ENCODE measurements around the gene ZNF775. TPM values are rescaled to one million over a fixed set of nuclear protein-coding genes. Genes with fewer than 3 reads are reported as not detected.

ZNF775 gene
- total RNA-seq, 2 experiments from 2014 or later: 4.7 to 4.9 TPM

DNA sequence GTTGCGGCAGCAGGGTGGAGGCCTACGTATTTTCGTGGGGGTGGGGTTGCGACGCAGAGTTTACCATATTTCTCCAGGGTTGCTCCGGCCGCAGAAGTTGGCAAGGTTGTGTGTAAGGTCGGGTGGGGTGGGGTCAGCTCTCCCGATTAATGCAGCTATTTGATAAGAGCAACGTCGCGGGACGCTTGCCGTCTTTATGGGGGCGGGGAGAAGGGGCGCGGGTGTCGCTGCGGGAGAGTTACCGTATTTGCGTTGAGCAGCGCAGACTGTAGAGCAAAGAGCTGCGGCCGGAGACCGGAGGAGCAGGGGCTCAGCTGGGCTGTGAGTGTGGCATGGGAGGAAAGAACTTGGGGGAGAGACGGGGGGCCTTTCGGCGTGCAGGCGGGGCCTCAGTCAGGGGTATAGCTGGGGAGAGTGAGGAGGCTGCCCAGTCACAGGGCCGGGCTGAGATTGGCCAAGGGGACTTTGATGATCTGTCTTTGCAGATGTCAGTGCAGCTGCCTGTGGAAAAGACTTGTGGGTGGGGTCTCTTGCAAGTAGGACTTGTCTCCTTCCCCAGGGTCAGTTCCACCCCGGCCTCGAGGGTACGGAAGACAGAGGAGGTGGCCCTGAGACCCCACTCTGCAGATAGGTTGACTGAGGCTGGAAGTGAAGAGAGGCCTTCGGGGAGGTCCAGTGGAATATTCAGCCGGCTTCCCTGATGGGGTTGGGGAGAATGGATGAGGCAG lies 26.6 kb downstream of the ZNF775 start:
- TF ChIP-seq, protein P1, sequence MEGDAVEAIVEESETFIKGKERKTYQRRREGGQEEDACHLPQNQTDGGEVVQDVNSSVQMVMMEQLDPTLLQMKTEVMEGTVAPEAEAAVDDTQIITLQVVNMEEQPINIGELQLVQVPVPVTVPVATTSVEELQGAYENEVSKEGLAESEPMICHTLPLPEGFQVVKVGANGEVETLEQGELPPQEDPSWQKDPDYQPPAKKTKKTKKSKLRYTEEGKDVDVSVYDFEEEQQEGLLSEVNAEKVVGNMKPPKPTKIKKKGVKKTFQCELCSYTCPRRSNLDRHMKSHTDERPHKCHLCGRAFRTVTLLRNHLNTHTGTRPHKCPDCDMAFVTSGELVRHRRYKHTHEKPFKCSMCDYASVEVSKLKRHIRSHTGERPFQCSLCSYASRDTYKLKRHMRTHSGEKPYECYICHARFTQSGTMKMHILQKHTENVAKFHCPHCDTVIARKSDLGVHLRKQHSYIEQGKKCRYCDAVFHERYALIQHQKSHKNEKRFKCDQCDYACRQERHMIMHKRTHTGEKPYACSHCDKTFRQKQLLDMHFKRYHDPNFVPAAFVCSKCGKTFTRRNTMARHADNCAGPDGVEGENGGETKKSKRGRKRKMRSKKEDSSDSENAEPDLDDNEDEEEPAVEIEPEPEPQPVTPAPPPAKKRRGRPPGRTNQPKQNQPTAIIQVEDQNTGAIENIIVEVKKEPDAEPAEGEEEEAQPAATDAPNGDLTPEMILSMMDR (IDR thresholded peaks at IDR 0.05): peak; percentile 17
- peak; percentile 29 for ATAC-seq
- ChIA-PET CTCF (interaction anchor here (0.9 to 4.2 kb wide), 15 partner anchors 13 to 493 kb away, joined by 3 to 23 read pairs (median 5); partner anchors contain the start of genes REPIN1 and ZNF775), POLR2A (interaction anchor here (0.7 to 6.2 kb wide), 7 partner anchors 28 to 164 kb away, joined by 3 to 52 read pairs (median 5); partner anchors contain the start of genes ACTR3C, GIMAP8, LRRC61 and REPIN1)
- intact Hi-C loops (cut with micrococcal nuclease): loop anchor here (5.0 kb wide), 1 partner anchor 48 kb away; no protein-coding TSS in a partner anchor
- Mint-ChIP-seq H3K9me3 (no peaks in the 10 kb centered on the region), H3K4me1 (ENCODE audit: low read depth) (peaks cover 48% of the 10 kb centered on the region), H3K36me3 (ENCODE audit: low read depth) (peaks cover 8% of the 10 kb centered on the region), H3K4me3 (peak overlapping the region; percentile 79), H3K27me3 (no peaks in the 10 kb centered on the region), H3K27ac (peak overlapping the region; percentile 91)
- DNase-seq: peak; percentile 62

DNA sequence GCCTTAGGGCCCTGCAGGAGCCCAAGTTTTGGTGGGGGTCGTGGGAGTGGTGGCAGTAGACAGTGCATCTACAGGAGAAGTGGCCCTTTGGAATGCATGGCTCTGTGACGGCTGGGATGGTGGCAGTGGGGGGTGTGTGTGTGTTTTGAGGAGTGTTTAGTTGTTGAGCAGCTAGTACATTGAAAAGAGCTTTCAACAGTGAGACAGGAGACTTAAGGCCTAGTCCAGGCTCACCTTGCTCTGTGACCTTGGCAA lies 27.1 kb downstream of the ZNF775 start:
- intact Hi-C loops (cut with micrococcal nuclease): loop anchor here (5.0 kb wide), 1 partner anchor 49 kb away; no protein-coding TSS in a partner anchor
- H3K27me3 Mint-ChIP-seq: no peaks in the 10 kb centered on the region
- peak; percentile 29 for DNase-seq
- ChIA-PET CTCF (interaction anchor here (0.9 to 4.2 kb wide), 17 partner anchors 12 to 492 kb away, joined by 3 to 23 read pairs (median 5); partner anchors contain the start of genes REPIN1 and ZNF775), POLR2A (interaction anchor here (0.7 to 6.2 kb wide), 6 partner anchors 28 to 163 kb away, joined by 3 to 52 read pairs (median 4); partner anchors contain the start of genes REPIN1 and ZNF775)
- peak overlapping the region; percentile 79 for H3K4me3 Mint-ChIP-seq
- H3K27ac Mint-ChIP-seq: peak overlapping the region; percentile 91
- no peak for ATAC-seq
- H3K9me3 Mint-ChIP-seq: no peaks in the 10 kb centered on the region
- TF ChIP-seq, protein P1 (IDR thresholded peaks at IDR 0.05): no peak
- H3K4me1 Mint-ChIP-seq (ENCODE audit: low read depth): peaks cover 43% of the 10 kb centered on the region
- H3K36me3 Mint-ChIP-seq (ENCODE audit: low read depth): peaks cover 8% of the 10 kb centered on the region

DNA sequence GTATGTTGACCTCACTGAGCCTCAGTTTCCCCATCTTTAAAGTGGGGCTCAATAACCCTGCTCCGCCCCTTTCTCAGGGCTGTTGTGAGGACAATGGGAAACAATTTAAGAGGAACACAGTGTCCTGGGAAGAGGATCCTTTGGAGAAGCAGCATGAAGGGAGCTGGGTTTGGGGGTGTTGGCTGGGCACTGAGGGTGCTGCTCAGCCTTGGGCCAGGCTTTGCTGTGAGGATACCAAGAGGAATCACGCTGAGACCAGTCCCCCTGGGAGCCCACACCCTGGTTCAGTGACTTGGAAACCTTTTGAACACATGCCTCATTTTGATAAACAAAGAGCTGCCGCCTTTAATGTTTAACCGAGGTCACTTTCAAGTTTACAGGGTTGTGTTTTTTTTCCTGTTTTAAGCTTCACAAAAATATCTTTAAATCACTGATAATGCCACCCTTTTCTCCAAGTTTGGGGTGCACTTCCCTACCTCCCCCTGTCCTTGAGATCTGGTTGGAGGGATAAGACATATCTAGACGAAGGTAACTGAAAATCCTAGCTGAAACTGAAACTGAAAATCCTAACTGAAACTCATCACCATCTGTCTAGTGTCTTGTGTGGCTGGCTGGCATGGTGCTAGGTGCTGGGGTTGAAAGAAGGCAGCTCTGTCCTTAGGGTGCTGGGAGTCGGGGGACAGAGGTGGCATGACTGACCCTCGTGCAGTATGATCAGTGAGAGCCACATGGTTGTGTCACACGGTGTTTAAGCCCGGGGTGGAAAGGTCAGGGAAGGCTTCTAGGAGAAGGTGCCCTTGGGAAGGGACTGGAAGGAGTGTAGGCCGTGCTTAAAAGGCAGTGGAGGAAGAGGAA lies 27.7 kb downstream of the ZNF775 start:
- ChIA-PET CTCF (interaction anchor here (0.9 to 4.2 kb wide), 15 partner anchors 11 to 492 kb away, joined by 3 to 23 read pairs (median 5); partner anchors contain the start of genes REPIN1 and ZNF775), POLR2A (interaction anchor here (0.8 to 6.2 kb wide), 8 partner anchors 22 to 162 kb away, joined by 3 to 52 read pairs (median 4); partner anchors contain the start of genes ACTR3C, LRRC61, REPIN1 and ZNF775)
- Mint-ChIP-seq H3K36me3 (ENCODE audit: low read depth) (peaks cover 8% of the 10 kb centered on the region), H3K4me3 (peak overlapping the region; percentile 79), H3K27ac (peak overlapping the region; percentile 91), H3K27me3 (no peaks in the 10 kb centered on the region), H3K9me3 (no peaks in the 10 kb centered on the region), H3K4me1 (ENCODE audit: low read depth) (peaks cover 39% of the 10 kb centered on the region)
- ATAC-seq: peak; percentile 65
- intact Hi-C loops (cut with micrococcal nuclease): loop anchor here (5.0 kb wide), 1 partner anchor 49 kb away; no protein-coding TSS in a partner anchor
- TF ChIP-seq, protein P1 (IDR thresholded peaks at IDR 0.05): no peak
- DNase-seq: peak; percentile 62

DNA sequence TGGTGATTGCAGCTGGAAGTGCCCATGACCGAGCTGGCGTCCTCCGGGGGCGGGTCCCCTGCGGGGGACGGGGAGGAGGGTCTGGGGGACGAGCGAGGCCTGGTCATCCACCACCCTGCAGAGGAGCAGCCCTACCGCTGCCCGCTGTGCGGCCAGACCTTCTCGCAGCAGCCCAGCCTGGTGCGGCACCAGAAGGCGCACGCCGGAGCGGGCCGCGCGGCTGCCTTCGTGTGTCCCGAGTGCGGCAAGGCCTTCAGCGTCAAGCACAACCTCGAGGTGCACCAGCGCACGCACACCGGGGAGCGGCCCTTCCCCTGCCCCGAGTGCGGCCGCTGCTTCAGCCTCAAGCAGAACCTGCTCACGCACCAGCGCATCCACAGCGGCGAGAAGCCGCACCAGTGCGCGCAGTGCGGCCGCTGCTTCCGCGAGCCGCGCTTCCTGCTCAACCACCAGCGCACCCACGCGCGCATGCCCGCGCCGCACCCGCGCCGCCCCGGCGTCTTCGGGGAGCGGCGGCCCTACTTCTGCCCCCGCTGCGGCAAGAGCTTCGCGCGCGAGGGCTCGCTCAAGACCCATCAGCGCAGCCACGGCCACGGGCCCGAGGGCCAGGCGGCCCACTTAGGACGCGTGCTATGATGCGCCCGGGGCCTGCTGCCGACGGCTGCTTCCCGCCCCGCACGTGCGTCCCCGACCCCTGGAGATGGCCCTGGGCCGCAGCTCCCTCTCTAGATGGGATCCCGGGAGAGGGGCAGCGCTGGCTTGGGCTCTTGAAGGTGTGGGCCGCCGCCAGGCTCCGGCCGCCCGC lies 28.7 kb downstream of the ZNF775 start:
- TF ChIP-seq, protein P1 (IDR thresholded peaks at IDR 0.05): no peak
- POLR2A ChIA-PET: interaction anchor here (0.8 to 6.2 kb wide), 6 partner anchors 23 to 85 kb away, joined by 3 to 52 read pairs (median 6); partner anchors contain the start of genes ACTR3C, LRRC61, REPIN1 and ZNF775
- no peaks in the 10 kb centered on the region for H3K27me3 Mint-ChIP-seq
- H3K36me3 Mint-ChIP-seq (ENCODE audit: low read depth): peaks cover 8% of the 10 kb centered on the region
- ATAC-seq (no peak), DNase-seq (no peak)
- CTCF ChIA-PET: interaction anchor here (0.9 to 4.2 kb wide), 7 partner anchors 28 to 369 kb away, joined by 3 to 23 read pairs (median 5); partner anchors contain the start of gene REPIN1
- intact Hi-C loops (cut with micrococcal nuclease): loop anchor here (5.0 kb wide), 1 partner anchor 50 kb away; no protein-coding TSS in a partner anchor
- peaks cover 31% of the 10 kb centered on the region for H3K4me1 Mint-ChIP-seq (ENCODE audit: low read depth)
- no peaks in the 10 kb centered on the region for H3K9me3 Mint-ChIP-seq
- H3K27ac Mint-ChIP-seq: no peak overlapping the region
- H3K4me3 Mint-ChIP-seq: no peak overlapping the region
